HG03378 (cell line): ENCODE results near the gene ITGA5.

ENCODE experiments used
- ATAC-seq: cut with Tn5 transposase; IDR thresholded peaks from one replicate; pipeline ENCODE4 v1.9.1; 2021; ENCODE audit warnings: mild to moderate bottlenecking, moderate library complexity; ENCODE audit not compliant: unreplicated experiment

The ITGA5 gene

DNA sequence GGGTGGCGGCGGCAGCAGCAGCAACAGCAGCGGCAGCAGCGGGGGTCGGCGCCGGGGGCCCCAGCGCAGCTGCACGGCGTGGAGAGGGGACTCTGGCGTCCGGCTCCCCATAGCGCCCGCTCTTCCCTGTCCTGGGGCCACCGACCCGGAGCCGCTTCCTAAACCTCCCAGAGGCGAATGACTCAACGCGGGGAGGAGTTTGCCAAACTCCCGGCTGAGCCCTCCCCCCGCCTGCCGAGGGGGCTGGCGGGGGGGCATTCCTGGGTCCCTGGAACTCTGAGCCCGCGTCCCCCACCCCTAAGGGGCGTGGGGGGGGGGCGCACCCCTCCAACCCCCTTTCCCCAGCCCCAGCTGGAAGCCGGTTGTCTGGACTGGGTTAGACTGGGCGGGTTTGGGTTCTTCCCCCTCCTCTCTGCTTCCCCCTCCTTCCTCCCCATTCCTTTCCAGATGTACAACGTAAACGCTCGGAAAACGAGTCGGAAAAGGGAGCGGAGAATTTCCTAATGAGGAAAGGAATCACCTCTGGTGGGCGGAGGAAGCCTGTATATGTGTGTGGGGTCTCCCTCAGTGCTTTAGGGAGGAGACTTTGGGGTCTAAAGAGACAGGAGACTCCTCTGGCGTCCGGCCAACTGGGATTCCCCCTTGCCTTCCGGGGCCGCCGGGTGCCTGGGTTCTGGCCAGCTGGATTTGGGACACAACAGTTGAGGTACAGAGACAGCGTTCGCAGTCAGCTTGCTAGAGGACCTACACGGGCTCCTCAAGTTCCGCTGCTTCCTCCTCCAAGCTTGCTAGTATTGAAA is at the start of gene ITGA5:
Gene ITGA5, minus strand, starts transcription at position 179 of the 800 bp plus-strand sequence. Its CDS starts 68 bp downstream, at position 111.
- ATAC-seq, result no peak

DNA sequence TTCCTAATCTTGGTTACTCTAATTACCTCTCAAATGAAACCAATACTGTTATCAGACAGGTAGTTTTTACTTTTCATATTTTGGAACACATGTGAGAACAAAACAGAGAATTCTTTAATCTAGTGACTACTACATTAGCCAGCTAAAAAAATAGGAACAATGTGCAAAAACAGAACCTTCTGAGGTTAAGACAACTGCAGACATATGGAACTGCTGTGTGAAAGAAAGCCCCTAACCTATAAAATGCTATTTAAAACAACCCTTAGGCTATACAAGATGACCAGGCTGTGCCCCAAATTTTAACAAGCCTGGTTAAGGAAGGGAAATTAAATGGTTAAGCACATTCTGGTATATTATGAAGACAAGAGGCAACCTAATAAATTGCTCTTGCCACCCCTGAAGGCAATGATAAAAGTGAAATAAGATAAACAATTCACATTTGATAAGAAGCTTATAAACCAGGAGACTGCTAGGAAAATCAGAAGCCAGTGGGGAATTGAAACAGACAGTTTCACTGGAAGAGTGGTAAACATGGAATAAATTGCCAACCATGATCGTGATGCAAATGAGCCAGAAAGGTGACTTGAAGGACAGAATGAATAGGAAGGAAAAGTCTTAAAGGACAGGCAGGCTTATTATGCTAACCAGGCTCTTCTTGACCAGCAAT is 46.9 kb upstream of the ITGA5 start:
- no peak for ATAC-seq

DNA sequence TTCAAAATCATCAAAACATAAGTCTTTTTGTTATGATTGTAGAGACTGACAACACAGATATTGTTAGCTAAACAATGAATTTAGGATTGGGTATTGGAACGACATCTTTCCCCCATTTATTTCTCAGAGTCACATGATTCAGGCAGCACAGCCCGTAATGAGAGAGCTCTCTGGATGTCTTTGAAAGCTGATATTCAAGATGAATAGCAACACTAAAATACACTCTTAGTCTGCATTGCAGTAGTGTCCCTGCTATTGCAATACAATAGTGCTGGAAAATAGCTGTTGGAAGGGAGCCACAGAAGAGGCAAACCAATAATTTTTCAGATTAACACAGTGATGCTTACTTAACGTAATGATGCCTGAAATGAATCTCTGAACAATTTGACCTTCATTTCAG is 44.4 kb upstream of the ITGA5 start:
- no peak for ATAC-seq

DNA sequence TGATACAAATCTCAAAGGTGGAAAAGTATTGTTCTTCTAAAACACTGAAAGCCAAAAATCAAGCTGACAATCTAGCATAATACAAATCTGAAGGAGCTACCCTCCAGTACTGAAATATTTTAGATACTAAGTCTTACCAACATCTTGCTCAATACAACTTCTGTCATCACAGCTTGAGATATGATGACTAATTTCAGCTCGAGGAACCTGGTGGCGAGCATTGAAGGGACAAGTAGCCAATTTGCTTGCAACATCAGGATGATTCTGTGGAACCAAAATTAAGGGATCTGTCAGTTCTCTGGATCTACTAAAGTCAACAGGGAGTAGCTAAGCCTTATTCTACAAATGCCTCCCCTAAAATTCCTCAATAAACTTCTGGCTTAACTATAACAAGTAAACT is 44.0 kb upstream of the ITGA5 start:
- no peak for ATAC-seq

DNA sequence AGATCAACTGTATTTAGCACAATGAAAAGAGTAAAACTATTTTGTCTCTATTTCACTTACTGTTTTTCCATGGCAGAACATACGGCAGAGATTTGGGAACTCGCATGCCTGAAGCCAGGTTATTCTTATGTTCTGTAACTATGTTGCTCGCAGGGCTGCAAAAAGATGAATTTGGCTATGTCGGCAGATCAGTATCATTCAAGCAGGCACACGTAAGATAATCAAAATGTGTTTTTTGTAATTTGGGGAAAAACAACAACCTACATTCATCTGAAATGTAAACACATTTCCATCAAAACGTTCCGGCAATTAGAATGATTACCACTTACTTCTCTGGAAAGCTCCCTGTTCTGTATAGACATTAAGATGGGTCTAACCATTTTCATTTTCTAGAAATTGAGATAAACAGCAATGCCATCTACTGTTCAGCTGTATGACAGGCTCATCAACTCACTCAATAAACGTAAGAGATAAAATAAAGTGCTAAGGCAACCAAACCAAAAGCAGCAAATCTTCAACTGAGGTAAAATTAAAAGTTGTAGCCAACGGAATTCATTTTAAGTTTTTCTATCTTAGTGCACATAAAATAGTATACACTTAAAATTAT is 41.4 kb upstream of the ITGA5 start:
- no peak for ATAC-seq

DNA sequence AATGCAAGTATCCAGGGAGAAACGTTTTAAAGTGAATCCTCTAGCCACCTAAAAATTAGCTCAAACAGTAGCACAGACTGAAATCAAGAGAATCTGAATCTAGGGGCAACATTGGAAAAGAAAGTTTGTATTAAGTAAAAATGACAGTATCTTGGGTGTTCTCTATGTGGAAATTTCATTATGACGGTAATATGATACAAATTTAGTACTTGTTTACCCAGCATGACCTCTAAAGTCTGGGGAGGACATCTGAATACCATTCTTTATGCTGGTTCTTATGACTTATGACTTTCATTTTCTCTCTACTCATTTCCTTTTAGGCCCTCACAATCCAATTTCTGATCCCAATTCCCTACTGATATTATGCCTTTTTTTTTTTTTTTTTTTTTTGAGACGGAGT is 40.3 kb upstream of the ITGA5 start:
- ATAC-seq, result no peak

DNA sequence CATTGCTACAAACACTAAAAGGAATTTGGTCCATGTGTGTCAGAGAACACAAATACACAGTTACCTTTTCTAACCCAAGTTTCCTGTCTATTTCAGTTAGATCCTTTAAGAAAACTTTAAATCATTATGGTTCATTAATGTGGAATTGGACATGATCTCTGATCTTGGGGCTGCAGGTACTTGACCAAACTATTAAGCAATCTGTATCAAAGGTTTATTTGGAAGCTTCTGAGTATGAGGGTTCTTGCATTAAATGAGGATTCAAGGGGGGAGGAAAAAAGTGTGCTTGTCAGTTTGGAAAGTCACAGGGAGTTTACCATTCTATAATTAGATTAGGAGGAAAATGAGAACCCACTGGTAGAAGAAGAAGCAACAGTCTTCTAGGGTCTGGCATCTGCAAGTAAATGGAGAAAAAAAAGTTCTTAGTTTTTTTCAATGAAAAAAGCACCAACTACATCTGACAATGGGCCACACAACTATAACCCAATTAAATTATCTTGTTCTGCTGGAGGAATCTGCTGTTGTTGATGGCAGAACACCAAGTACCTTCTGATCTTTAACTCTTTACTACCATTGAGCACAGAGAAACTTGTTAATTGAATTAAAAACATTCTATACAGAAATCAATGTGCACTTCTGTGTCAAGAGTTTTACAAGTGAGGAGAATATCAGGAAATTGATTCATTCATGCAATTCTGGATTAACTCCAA is 36.8 kb upstream of the ITGA5 start:
- no peak for ATAC-seq

DNA sequence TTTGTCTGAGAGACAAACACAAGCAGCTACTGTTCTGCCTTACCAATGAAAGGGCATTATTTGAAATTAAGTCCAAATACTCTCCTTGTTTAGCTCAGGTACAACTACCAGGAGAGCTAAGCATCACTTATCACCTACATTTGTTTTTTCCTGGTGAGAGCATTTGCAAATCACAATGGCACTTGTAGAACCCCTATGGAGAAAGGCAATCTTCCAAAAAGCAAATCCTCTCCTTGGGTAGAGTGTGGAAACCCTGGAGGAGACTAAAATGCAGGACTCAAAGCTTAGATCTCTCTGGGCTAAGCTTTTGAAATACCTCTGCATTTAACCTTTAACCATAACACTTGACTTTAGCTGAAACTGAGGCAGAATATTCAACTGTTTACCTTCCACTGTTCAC is 33.6 kb upstream of the ITGA5 start:
- no peak for ATAC-seq

DNA sequence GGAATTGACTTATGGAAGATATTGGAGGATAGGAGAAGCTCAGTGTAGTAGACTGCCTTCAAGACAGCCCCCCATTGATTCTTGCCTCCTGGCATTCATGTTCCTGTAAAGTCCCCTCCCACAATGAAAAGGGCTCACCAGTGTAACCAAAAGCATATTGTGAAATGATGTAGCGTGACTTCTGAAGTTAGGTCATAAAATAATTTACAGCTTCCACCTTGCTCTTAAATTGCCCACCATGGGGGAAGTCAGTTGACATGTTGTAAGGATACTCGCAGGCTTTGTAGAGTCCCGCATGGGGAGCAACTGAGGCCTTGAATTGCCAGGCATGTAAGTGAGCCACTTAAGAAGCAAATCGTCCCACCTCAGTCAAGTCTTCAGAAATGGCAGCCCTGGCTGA is 29.3 kb upstream of the ITGA5 start:
- ATAC-seq, result no peak

DNA sequence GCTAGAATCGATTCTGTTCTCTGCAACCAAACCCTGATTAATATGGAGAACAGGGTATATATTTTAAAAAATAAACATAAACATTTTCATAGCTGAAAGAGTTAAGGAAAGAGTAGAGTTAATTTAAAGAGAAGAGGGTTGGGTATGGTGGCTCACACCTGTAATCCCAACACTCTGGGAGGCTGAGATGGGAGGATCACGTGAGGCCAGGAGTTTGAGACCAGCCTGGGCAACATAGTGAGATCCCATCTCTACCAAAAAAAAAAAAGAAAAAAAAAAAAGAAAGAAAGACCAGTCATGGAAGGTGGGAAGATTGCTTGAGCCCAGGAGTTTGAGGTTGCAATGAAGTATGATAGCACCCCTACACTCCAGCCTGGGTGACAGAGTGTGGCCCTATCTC is 28.9 kb upstream of the ITGA5 start:
- no peak for ATAC-seq

DNA sequence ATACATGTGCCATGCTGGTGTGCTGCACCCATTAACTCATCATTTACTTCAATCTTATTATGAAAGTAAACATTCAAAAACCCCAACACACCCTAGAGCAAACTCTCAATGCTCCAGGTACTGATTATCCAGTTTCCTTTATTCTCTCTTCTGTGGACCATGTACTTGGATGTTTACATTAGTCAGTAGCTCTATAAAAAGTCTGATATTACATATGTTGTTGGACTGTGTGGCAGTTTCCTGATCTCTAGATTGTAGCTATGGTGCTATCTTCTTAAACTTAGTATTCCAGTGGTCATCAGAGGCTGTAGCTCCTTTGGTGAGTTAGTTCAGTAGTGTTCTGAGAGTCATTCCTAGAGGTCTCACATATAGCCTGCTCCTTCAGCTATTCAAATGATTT is 25.1 kb upstream of the ITGA5 start:
- no peak for ATAC-seq

DNA sequence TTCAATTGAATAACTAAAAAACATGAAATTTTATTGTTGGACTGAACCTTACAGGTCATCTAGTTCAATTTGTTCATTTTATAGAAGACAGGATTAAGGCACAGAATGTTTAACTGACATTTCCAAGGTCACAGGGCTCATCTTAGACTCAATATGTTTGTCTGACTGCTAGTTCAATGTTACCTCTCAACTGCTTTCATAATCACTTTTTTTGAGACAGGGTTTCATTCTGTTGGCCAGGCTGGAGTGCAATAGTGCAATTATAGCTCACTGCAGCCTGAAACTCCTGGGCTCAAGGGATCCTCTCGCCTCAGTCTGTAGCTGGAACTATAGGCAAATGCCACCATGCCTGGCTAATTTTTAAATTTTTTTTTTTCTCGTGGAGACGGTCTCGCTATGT is 24.4 kb upstream of the ITGA5 start:
- ATAC-seq, result no peak

DNA sequence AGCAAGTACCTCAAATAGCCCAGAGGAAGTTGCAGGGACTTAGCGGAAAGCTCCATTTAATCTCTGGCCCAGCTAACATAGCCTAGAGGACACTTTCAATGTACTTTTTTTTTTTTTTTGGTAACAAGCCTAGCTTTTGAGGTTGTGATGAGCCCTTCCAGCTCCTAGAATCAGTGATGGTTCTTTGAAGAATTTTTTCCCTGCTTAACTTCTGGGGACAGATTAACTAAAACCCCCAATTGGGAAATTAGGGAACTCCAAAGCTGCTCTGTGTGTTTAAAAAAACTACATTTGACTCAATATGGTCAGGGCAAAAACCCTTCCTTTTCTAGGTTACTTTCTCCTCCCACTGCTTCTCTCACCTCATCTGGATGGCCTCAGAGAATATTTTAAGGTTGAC is 23.9 kb upstream of the ITGA5 start:
- no peak for ATAC-seq

DNA sequence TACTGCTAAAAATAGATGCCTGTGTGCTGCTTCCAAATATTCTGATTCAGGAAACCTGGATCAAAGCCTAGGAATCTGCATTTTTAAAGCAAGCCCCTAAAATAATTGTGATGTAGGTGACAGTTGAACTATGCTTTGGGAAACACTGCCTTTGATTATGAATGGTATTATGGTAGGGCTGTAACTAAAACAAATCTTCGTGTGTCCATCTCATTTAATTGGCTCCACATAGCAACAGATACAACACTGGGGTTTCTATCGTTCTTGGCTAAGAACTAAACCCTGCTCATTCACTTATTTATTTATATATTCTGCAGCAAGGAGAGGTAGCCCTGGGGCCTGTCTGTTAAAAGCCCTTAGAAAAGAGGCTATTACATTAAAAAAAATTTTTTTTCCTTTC is 23.0 kb upstream of the ITGA5 start:
- no peak for ATAC-seq

DNA sequence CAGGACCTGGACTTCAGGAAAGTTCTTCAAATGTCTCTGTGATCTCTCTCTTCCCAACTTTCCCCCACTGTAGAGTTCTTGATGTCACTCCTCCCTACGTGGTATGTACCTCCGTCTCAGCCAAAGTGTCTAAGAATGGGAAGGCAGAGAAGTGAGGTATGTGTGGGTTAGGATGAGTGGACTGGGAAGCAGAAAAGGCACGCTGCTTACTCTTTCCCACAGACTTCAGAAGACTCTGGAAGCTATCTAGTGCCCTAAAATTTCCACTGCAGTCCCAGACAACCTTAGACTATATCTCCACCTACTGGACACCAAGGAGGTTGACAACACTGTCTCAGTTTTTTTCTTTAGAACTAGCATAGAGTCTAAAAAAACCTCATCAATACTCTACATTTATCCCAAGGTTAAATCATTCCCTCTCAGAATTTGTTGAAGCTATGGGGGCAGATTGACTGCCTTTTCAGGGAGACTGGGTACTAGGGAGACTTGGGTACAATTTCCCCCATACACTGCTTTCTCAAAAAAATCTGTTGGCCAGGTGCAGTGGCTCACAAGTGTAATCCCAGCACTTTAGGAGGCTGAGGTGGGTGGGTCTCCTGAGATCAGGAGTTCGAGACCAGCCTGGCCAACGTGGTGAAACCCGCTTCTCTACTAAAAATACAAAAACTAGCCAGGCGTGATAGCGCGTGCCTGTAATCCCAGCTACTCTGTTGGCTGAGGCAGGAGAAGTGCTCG is 20.6 kb upstream of the ITGA5 start:
- no peak for ATAC-seq

DNA sequence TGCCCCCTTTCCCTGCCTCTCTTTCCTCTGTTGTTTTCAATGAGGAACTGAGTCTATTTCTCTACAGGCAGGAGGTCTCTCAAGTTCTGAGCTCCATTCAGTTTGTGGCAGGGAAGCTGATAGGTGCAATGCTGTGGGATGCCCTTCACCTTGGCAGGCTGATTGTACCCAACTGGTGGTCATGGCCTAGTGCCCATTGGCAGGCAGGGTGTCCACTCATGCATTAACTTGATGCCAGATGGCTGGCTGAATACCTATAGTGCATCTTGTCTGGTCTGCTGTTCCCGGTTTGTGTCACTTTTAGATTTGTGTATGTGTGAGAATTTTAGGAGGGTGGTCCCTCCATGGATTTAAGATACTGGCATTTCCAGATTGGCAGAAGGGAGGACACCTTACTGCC is 20.0 kb upstream of the ITGA5 start:
- no peak for ATAC-seq

DNA sequence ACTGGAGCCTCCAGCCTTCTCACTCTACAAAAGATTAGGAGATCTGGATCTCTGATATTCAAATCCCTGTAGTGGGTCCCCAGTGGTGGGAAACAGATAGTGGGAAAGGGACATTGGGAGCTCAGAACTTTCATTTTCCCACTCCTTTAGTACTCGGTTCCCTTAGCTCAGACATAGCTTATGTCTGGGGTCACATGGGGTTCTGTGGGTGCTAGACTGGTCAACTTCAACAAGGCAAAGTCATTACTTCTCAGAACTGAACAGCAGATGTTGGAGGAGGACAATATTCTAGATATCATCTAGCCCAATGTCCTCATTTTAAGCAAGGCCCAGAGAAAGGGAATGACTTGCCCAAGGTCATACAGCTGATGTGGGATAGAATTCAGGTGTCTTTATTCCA is 19.5 kb upstream of the ITGA5 start:
- no peak for ATAC-seq

DNA sequence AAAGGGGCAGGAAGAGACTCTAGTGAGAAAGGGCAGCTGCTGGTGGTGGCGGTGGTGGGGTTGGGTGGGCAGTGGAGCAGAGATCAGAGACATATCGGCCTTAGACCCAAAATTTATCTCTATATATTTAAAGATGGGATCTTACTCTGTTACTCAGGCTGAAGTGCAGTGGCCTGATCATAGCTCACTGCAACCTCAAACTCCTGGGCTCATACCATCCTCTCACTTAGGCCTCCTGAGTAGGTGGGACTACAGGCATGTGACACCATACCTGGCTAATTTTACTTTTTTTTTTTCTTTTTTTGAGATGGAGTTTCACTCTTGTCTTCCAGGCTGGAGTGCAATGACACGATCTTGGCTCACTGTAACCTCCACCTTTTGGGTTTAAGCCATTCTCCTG is 18.6 kb upstream of the ITGA5 start:
- no peak for ATAC-seq

DNA sequence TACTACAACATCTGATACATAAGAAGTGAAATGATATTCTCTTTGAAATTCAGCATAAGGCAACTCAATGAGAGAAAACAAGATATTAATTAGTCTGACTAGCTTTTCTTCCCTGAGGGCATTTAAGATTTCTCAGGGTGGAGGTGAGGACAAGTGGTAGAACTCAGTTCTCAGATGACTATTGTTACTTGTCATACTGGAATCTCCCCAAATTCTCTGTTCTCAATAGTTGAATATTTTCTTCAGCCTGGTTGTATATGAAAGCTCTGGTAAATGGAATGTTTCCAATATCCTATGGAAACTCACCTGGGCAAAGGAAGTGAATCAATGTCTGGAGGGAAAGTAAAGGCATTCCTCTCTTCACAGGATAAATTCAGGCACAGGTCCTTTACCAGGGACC is 18.2 kb upstream of the ITGA5 start:
- ATAC-seq, result no peak

DNA sequence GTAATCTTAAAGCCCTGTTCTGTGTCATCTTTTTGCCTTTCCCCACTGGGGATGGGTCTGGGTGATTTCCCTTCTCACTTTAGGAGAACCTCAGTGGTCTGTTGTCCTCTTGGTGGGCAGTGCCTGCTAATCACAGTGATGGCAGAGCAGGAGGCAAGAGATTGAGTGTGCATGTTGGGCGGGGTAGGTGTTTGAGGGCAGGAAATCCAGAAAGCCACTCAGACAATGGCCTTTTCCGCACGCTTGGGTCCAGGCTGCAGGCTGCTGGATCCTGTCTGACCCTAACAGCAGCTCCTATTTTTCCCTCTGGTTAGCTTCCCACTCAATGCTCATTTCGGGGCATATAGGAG is 13.7 kb upstream of the ITGA5 start:
- no peak for ATAC-seq
